H1 (cell line): ENCODE results near the gene L3MBTL1. TPM values are rescaled to one million over a fixed set of nuclear protein-coding genes. Genes with fewer than 3 reads are reported as not detected.

Source experiments
- CTCF ChIA-PET: fragments of 300-600 bp; sonication (Branson Sonifier 250); formaldehyde crosslinking; loops from one replicate; lab custom pipeline; 2021; ENCODE audit not compliant: partially characterized antibody; lab: Charles Lee
- POLR2A ChIA-PET: fragments of 300-600 bp; sonication (Branson Sonifier 250); formaldehyde crosslinking; loops from one replicate; lab custom pipeline; 2021; ENCODE audit warnings: inconsistent platforms; ENCODE audit not compliant: partially characterized antibody; lab: Charles Lee
- DNase-seq, 2 experiments: peaks; one replicate each; pipeline versions ENCODE4 v3.0.0 to v3.0.0-alpha.2; 2010 to 2022; ENCODE audit warnings: low spot score in 2 of 2, low read depth in 1 of 2, mixed read lengths in 1 of 2
- FAIRE-seq: peaks from 2 replicates; lab custom pipeline; 2011; peaks lifted over from hg19 to GRCh38; lab: Jason Lieb, UNC
- H2AFZ ChIP-seq: 2 replicates; pipeline ENCODE4 v1.8.1; 2012; ENCODE audit warnings: low read length, inconsistent platforms
- H2AK5ac ChIP-seq: 2 replicates; pipeline ENCODE4 v1.6.1; 2013; ENCODE audit warnings: low read depth, low read length
- H2BK120ac ChIP-seq: replicated peaks from 2 replicates; pipeline ENCODE3; 2013; ENCODE audit warnings: low read depth, low read length, inconsistent platforms
- H2BK12ac ChIP-seq: 2 replicates; pipeline ENCODE4 v1.6.1; 2013; ENCODE audit warnings: low read depth, low read length
- H2BK15ac ChIP-seq: 2 replicates; pipeline ENCODE4 v1.6.1; 2013; ENCODE audit warnings: low read length
- H2BK20ac ChIP-seq: 2 replicates; pipeline ENCODE4 v1.6.1; 2013; ENCODE audit warnings: low read length
- H2BK5ac ChIP-seq: 2 replicates; pipeline ENCODE4 v1.6.1; 2013; ENCODE audit warnings: low read depth, low read length
- H3K14ac ChIP-seq: 2 replicates; pipeline ENCODE4 v1.6.1; 2013; ENCODE audit warnings: inconsistent platforms; ENCODE audit not compliant: insufficient read length
- H3K18ac ChIP-seq: 2 replicates; pipeline ENCODE4 v1.6.1; 2013; ENCODE audit warnings: low read length; ENCODE audit errors: extremely low read depth
- H3K23ac ChIP-seq: 2 replicates; pipeline ENCODE4 v1.6.1; 2013; ENCODE audit warnings: inconsistent platforms; ENCODE audit not compliant: insufficient read length
- H3K23me2 ChIP-seq: 2 replicates; pipeline ENCODE4 v1.6.1; 2013; ENCODE audit warnings: low read depth, low read length
- H3K27ac ChIP-seq: 2 replicates; pipeline ENCODE4 v1.6.1; 2011; ENCODE audit warnings: low read depth, low read length, inconsistent platforms
- H3K27me3 ChIP-seq, 4 experiments: replicated peaks in 1 of 4; 1 replicate in 1 of 4; 2 replicates in 3 of 4; pipeline versions ENCODE4 v1.6.1 to v1.8.1; 2011 to 2013; ENCODE audit warnings: low read length in 3 of 4, mild to moderate bottlenecking in 3 of 4, inconsistent platforms in 2 of 4, mixed read lengths in 2 of 4, moderate library complexity in 1 of 4; ENCODE audit not compliant: control insufficient read depth in 3 of 4, insufficient read depth in 3 of 4; ENCODE audit errors: extremely low read depth in 1 of 4
- H3K36me3 ChIP-seq, 4 experiments: 2 replicates each; pipeline versions ENCODE4 v1.6.1 to v1.8.1; 2011 to 2013; ENCODE audit warnings: mild to moderate bottlenecking in 4 of 4, low read length in 3 of 4, moderate library complexity in 2 of 4, control low read depth in 1 of 4, inconsistent platforms in 1 of 4; ENCODE audit not compliant: insufficient read depth in 4 of 4, control insufficient read depth in 2 of 4
- H3K4ac ChIP-seq: replicated peaks from 2 replicates; pipeline ENCODE3; 2013; ENCODE audit warnings: low read length, low read depth, mixed read lengths, inconsistent platforms; ENCODE audit not compliant: insufficient read length
- H3K4me1 ChIP-seq, 4 experiments: replicated peaks in 1 of 4; 1 replicate in 1 of 4; 2 replicates in 3 of 4; pipeline versions ENCODE4 v1.6.1 to v1.8.1; 2011 to 2013; ENCODE audit warnings: low read length in 3 of 4, inconsistent platforms in 2 of 4, mixed read lengths in 1 of 4; ENCODE audit not compliant: insufficient read depth in 4 of 4, control insufficient read depth in 3 of 4
- H3K4me2 ChIP-seq, 2 experiments: 2 replicates each; pipeline versions ENCODE4 v1.6.1 to v1.8.1; 2011 to 2013; ENCODE audit warnings: low read depth in 2 of 2, low read length in 2 of 2, control low read depth in 1 of 2, inconsistent platforms in 1 of 2, mild to moderate bottlenecking in 1 of 2; ENCODE audit not compliant: insufficient read depth in 1 of 2
- H3K4me3 ChIP-seq, 4 experiments: fragments of 200-600, 300-600 bp in 1 of 4; sonication (generic), shearing (Covaris generic), sonication (Bioruptor Twin) in 1 of 4; 2 replicates each; pipeline versions ENCODE4 v1.5.1 to v1.8.1; 2011 to 2016; ENCODE audit warnings: low read length in 4 of 4, low read depth in 3 of 4, control low read depth in 2 of 4, inconsistent platforms in 2 of 4, mild to moderate bottlenecking in 2 of 4, mixed read lengths in 1 of 4, moderate library complexity in 1 of 4; ENCODE audit not compliant: insufficient read depth in 2 of 4; ENCODE audit errors: extremely low read depth in 1 of 4
- H3K56ac ChIP-seq: replicated peaks from 2 replicates; pipeline ENCODE3; 2013; ENCODE audit warnings: low read depth, mild to moderate bottlenecking, mixed read lengths, low read length, inconsistent platforms; ENCODE audit not compliant: insufficient read length
- H3K79me1 ChIP-seq: 2 replicates; pipeline ENCODE4 v1.6.1; 2013; ENCODE audit warnings: low read depth, low read length, control low read depth
- H3K79me2 ChIP-seq, 2 experiments: 2 replicates each; pipeline versions ENCODE4 v1.6.1 to v1.8.1; 2012 to 2013; ENCODE audit warnings: low read length in 2 of 2, mild to moderate bottlenecking in 2 of 2, inconsistent platforms in 1 of 2; ENCODE audit not compliant: insufficient read depth in 2 of 2, control insufficient read depth in 1 of 2
- H3K9ac ChIP-seq, 4 experiments: replicated peaks in 1 of 4; 1 replicate in 1 of 4; 2 replicates in 3 of 4; pipeline versions ENCODE4 v1.6.1 to v1.8.1; 2011 to 2013; ENCODE audit warnings: low read depth in 3 of 4, low read length in 3 of 4, control low read depth in 2 of 4, mild to moderate bottlenecking in 2 of 4, moderate library complexity in 2 of 4, inconsistent platforms in 1 of 4; ENCODE audit errors: extremely low read depth in 1 of 4
- H3K9me3 ChIP-seq, 2 experiments: 2 replicates each; pipeline versions ENCODE4 v1.6.1 to v1.8.1; 2012 to 2013; ENCODE audit warnings: mild to moderate bottlenecking in 2 of 2, moderate library complexity in 2 of 2, control low read depth in 1 of 2, inconsistent platforms in 1 of 2, low read depth in 1 of 2, low read length in 1 of 2, mixed read lengths in 1 of 2; ENCODE audit not compliant: insufficient read depth in 2 of 2
- H4K20me1 ChIP-seq, 2 experiments: replicated peaks in 1 of 2; 2 replicates each; pipeline versions ENCODE3 to v1.8.1; 2011 to 2013; ENCODE audit warnings: inconsistent platforms in 2 of 2, low read length in 2 of 2, mild to moderate bottlenecking in 1 of 2; ENCODE audit not compliant: insufficient read depth in 2 of 2, control insufficient read depth in 1 of 2
- H4K5ac ChIP-seq: 2 replicates; pipeline ENCODE4 v1.6.1; 2013; ENCODE audit warnings: low read length, low read depth, mixed read lengths, inconsistent platforms; ENCODE audit not compliant: insufficient read length
- H4K8ac ChIP-seq: 2 replicates; pipeline ENCODE4 v1.8.0; 2013; ENCODE audit warnings: mild to moderate bottlenecking, moderate library complexity, low read length, inconsistent platforms; ENCODE audit not compliant: insufficient read depth; ENCODE audit errors: extremely low read depth
- H4K91ac ChIP-seq: replicated peaks from 2 replicates; pipeline ENCODE3; 2013; ENCODE audit warnings: low read length, mixed read lengths, inconsistent platforms; ENCODE audit not compliant: insufficient read length
- ATF3 ChIP-seq: IDR thresholded peaks from 2 replicates; pipeline ENCODE4 v1.6.1; 2011; ENCODE audit warnings: low read depth, mild to moderate bottlenecking, low read length; ENCODE audit not compliant: insufficient read depth
- SIN3A ChIP-seq, 2 experiments: IDR thresholded peaks in 1 of 2; conservative IDR thresholded peaks in 1 of 2; 2 replicates each; pipeline ENCODE4 v1.6.1; 2011 to 2012; ENCODE audit warnings: low read length in 2 of 2, improper control_type of control experiment in 1 of 2, low read depth in 1 of 2, mild to moderate bottlenecking in 1 of 2
- SUZ12 ChIP-seq: fragments of 200-600 bp; sonication (generic); IDR thresholded peaks from 2 replicates; pipeline ENCODE4 v1.6.1; 2012; ENCODE audit warnings: mild to moderate bottlenecking, inconsistent platforms, low read length, moderate library complexity, mixed read lengths
- whole genome bisulfite sequencing, 2 experiments: shearing (Covaris generic) in 1 of 2; methylation state at CpG; one replicate each; pipeline versions ENCODE4 v1.1.6 to v1.1.7; 2013 to 2015; ENCODE audit warnings: low lambda C conversion rate in 2 of 2, mixed read lengths in 2 of 2, inconsistent platforms in 1 of 2, low coverage in 1 of 2, missing lambda C conversion rate in 1 of 2; ENCODE audit not compliant: insufficient replicate concordance in 2 of 2, insufficient coverage in 1 of 2, insufficient read length in 1 of 2; ENCODE audit errors: extremely low coverage in 1 of 2, missing lambda C conversion rate in 1 of 2; 5-methylcytosine and 5-hydroxymethylcytosine counted together
- polyA plus RNA-seq, 7 experiments: library from polyadenylated mRNA; depleted of rRNA in 3 of 7; stranded (reverse) in 5 of 7; unstranded in 2 of 7; fragments of >200 nt in 5 of 7; fragments of 200-250 nt in 2 of 7; gene quantifications; 1 replicate in 5 of 7; 2 replicates in 1 of 7; 4 replicates in 1 of 7; pipeline versions ENCODE4 v1.2.1 to v1.2.3, GENCODE V29; 2011 to 2013; ENCODE audit warnings: missing spikeins in 2 of 7, mixed read lengths in 2 of 7
- total RNA-seq: library from RNA; stranded (reverse); fragmentation: NEBNext Ultra II Directional; extraction: Animal tissue kit (Norgen Biotek cat#: 25700); gene quantifications from 2 replicates; pipeline ENCODE4 v1.2.1, GENCODE V29; 2021

Gene L3MBTL1
- total and polyA plus RNA-seq, 2 of the 8 experiments (the other 6 are each of a cell fraction or from before 2014, with no cell fraction given) = 11.9 to 17.0 TPM

- WGBS, 2 experiments = 93% methylated on average over 9 of the region's 9 CpGs; no CpG with 5 or more reads in 1 of the 2 experiments
- H2BK15ac ChIP-seq = no peak overlapping the region
- CTCF ChIA-PET = interaction anchor here (0.6 to 1.3 kb wide), 4 partner anchors 17 to 88 kb away, joined by 3 to 4 read pairs (median 4); partner anchors contain the start of gene IFT52
Observed at GRCh38 chr20:43532416-43533055, 25.0 kb downstream of the L3MBTL1 start.

More at GRCh38 chr20:43532416-43533055, 25.0 kb downstream of the L3MBTL1 start:
- Histone ChIP-seq H3K56ac (no peak overlapping the region), H4K91ac (no peak overlapping the region), H3K18ac (no peak overlapping the region), H2BK5ac (no peak overlapping the region), H3K4me1 (no peaks in the 10 kb centered on the region), H3K9me3 (no peaks in the 10 kb centered on the region), H4K8ac (no peak overlapping the region), H3K4me2 (no peak overlapping the region), H3K23me2 (no peaks in the 10 kb centered on the region), H2AK5ac (no peak overlapping the region), H3K27me3 (no peaks in the 10 kb centered on the region), H3K4ac (no peak overlapping the region), H2AFZ (no peak overlapping the region), H3K9ac (no peak overlapping the region; a peak in 1 of 7 replicates), H3K79me1 (no peaks in the 10 kb centered on the region), H3K4me3 (no peak overlapping the region), H3K23ac (no peak overlapping the region), H3K36me3 (peaks cover 0 to 6% (median 3%) of the 10 kb centered on the region in 4 experiments; a peak in 2 of 8 replicates), H3K79me2 (no peaks in the 10 kb centered on the region), H2BK20ac (no peak overlapping the region), H4K20me1 (peaks cover 4% of the 10 kb centered on the region in 2 experiments), H3K14ac (no peak overlapping the region), H4K5ac (no peak overlapping the region), H3K27ac (no peak overlapping the region), H2BK12ac (no peak overlapping the region), H2BK120ac (no peak overlapping the region)
- no peak for TF ChIP-seq ATF3
- no peak for TF ChIP-seq SUZ12
- no peak for TF ChIP-seq SIN3A (conservative IDR thresholded peaks at IDR 0.05 in 1 of 2, IDR thresholded peaks at IDR 0.05 in 1 of 2; ENCODE audit: low read depth in 1 of 2, low read length in 2 of 2)
- DNase-seq (no peak), FAIRE-seq (no peak)
- POLR2A ChIA-PET = no interaction called here
